ENCODE measurements around the gene GP9. TPM values are rescaled to one million over a fixed set of nuclear protein-coding genes. Genes with fewer than 3 reads are reported as not detected.

The GP9 gene
- total RNA-seq, 4 donors from 2014 or later, result 0.50 TPM; not detected in 3

GRCh38 chr3:129061888-129062834 is 1.6 kb downstream of the GP9 start:
- H3K27me3 ChIP-seq, result no peaks in the 10 kb centered on the region
- no peak for DNase-seq (ENCODE audit: extremely low spot score)
- no peak overlapping the region for H3K4me3 ChIP-seq
- H3K9me3 ChIP-seq, result no peaks in the 10 kb centered on the region
- WGBS, result 86% methylated on average over 15 of the region's 32 CpGs
- TF ChIP-seq EP300 (IDR thresholded peaks at IDR 0.05), result no peak
- no peak for TF ChIP-seq POLR2AphosphoS5 (IDR thresholded peaks at IDR 0.05)
- H3K4me1 ChIP-seq, result peaks cover 0 to 11% (median 10%) of the 10 kb centered on the region in 4 donors
- intact Hi-C loops (cut with DNase I), result no loop called here
- H3K27ac ChIP-seq (replicated peaks in 1 of 4), result no peak overlapping the region
- H3K36me3 ChIP-seq, result no peaks in the 10 kb centered on the region

DNA sequence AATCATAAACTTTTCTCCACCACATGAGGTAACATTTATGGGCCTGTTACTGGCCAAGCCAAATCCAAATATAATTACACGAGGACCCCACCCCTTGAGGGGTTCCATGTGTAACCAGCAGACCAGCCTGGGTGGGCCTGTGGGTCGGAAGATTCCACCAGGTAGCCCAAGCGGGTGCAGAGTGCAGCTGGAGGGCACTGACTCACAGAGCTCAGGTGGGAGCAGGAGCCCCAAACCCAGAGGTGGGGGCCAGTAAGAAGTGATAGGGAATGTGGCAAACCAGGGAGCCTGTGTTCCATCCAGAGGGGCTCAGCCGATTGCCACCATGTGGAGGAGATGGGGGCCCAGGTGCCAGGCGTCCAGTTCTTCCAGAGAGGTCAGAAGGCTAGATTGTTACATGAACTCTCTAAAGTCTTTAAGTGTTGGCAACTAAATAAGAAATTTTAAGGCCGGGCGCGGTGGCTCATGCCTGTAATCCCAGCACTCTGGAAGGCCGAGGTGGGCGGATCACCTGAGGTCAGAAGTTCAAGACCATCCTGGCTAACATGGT is 2.6 kb downstream of the GP9 start:
- WGBS, result 94% methylated on average over 10 of the region's 10 CpGs
- TF ChIP-seq CTCF (IDR thresholded peaks at IDR 0.05), result no peak
- TF ChIP-seq EP300 (IDR thresholded peaks at IDR 0.05), result no peak
- no peak for TF ChIP-seq POLR2AphosphoS5 (IDR thresholded peaks at IDR 0.05)
- TF ChIP-seq POLR2A (IDR thresholded peaks at IDR 0.05; ENCODE audit: low read depth), result no peak
- Histone ChIP-seq H3K4me1 (peaks cover 0 to 11% (median 10%) of the 10 kb centered on the region in 4 donors), H3K9me3 (no peaks in the 10 kb centered on the region), H3K36me3 (no peaks in the 10 kb centered on the region), H3K27me3 (no peaks in the 10 kb centered on the region), H3K4me3 (no peak overlapping the region), H3K27ac (replicated peaks in 1 of 4) (no peak overlapping the region)
- intact Hi-C loops (cut with DNase I), result no loop called here
- DNase-seq (ENCODE audit: extremely low spot score), result no peak

GRCh38 chr3:129063841-129064482 is 3.4 kb downstream of the GP9 start:
- H3K4me3 ChIP-seq, result no peak overlapping the region
- H3K36me3 ChIP-seq, result no peaks in the 10 kb centered on the region
- no peaks in the 10 kb centered on the region for H3K27me3 ChIP-seq
- no peaks in the 10 kb centered on the region for H3K9me3 ChIP-seq
- DNase-seq (ENCODE audit: extremely low spot score), result no peak
- H3K27ac ChIP-seq (replicated peaks in 1 of 4), result no peak overlapping the region
- intact Hi-C loops (cut with DNase I), result no loop called here
- TF ChIP-seq CTCF (IDR thresholded peaks at IDR 0.05) (no peak), EP300 (IDR thresholded peaks at IDR 0.05) (no peak), POLR2AphosphoS5 (IDR thresholded peaks at IDR 0.05) (no peak), POLR2A (IDR thresholded peaks at IDR 0.05; ENCODE audit: low read depth) (no peak)
- WGBS, result 92% methylated on average over 9 of the region's 15 CpGs
- peaks cover 5 to 11% (median 10%) of the 10 kb centered on the region in 4 donors for H3K4me1 ChIP-seq

- intact Hi-C loops (cut with DNase I), result no loop called here
- 89% methylated on average over 14 of the region's 14 CpGs for WGBS
- TF ChIP-seq POLR2AphosphoS5 (IDR thresholded peaks at IDR 0.05), result no peak
- TF ChIP-seq CTCF (IDR thresholded peaks at IDR 0.05), result no peak
- TF ChIP-seq POLR2A (IDR thresholded peaks at IDR 0.05; ENCODE audit: low read depth), result no peak
- TF ChIP-seq EP300 (IDR thresholded peaks at IDR 0.05), result no peak
- Histone ChIP-seq H3K27me3 (no peaks in the 10 kb centered on the region), H3K4me1 (peaks cover 5 to 12% (median 11%) of the 10 kb centered on the region in 4 donors), H3K27ac (replicated peaks in 1 of 4) (no peak overlapping the region), H3K36me3 (no peaks in the 10 kb centered on the region), H3K9me3 (no peaks in the 10 kb centered on the region), H3K4me3 (no peak overlapping the region)
- DNase-seq (ENCODE audit: extremely low spot score), result no peak
These were observed 4.6 kb downstream of the GP9 start for GRCh38 chr3:129065016-129065719.
